ENCODE results near the gene ORC5.
"Not testable (repeated sequence)": the region's sequence is repeated elsewhere in the genome, so short reads cannot be mapped to it uniquely, and the experiment has no call there.

Gene ORC5

GRCh38 chr7:104179178-104179577, 28.6 kb downstream of the ORC5 start:
- Histone ChIP-seq H3K9me3 (ENCODE audit: insufficient read depth, low read depth, low read length) (peaks cover 11% of the 10 kb centered on the region; the same call in 1 of the 2 replicates), H3K4me1 (ENCODE audit: insufficient read depth, low read length, poor library complexity, severe bottlenecking) (no peaks in the 10 kb centered on the region), H3K9me2 (replicated peaks; ENCODE audit: low read depth, low read length) (no peaks in the 10 kb centered on the region), H3K79me2 (ENCODE audit: insufficient read depth, low read length) (no peaks in the 10 kb centered on the region), H3K9ac (ENCODE audit: low read depth, low read length, poor library complexity, severe bottlenecking) (no peak overlapping the region), H3K27me3 (ENCODE audit: insufficient read depth, low read length, poor library complexity, severe bottlenecking) (peaks cover 6% of the 10 kb centered on the region), H3K36me3 (ENCODE audit: insufficient read depth, low read length) (peaks cover 49% of the 10 kb centered on the region), H3K4me3 (ENCODE audit: low read length, poor library complexity, severe bottlenecking) (no peak overlapping the region), H2AFZ (ENCODE audit: low read length) (no peak overlapping the region), H3F3A (ENCODE audit: low read depth) (no peaks in the 10 kb centered on the region), H3K4me2 (ENCODE audit: low read depth, low read length, poor library complexity, severe bottlenecking) (no peak overlapping the region), H4K20me1 (ENCODE audit: insufficient read depth, low read length, poor library complexity, severe bottlenecking) (no peaks in the 10 kb centered on the region)
- no peak for TF ChIP-seq CTCF (conservative IDR thresholded peaks at IDR 0.05; ENCODE audit: low read length)

GRCh38 chr7:104177565-104178083, 30.2 kb downstream of the ORC5 start:
- not testable (repeated sequence) for H3K27me3 ChIP-seq (ENCODE audit: insufficient read depth, low read length, poor library complexity, severe bottlenecking); H3F3A ChIP-seq (ENCODE audit: low read depth); H3K9ac ChIP-seq (ENCODE audit: low read depth, low read length, poor library complexity, severe bottlenecking); H4K20me1 ChIP-seq (ENCODE audit: insufficient read depth, low read length, poor library complexity, severe bottlenecking); H3K9me2 ChIP-seq (replicated peaks; ENCODE audit: low read depth, low read length); H3K79me2 ChIP-seq (ENCODE audit: insufficient read depth, low read length); H2AFZ ChIP-seq (ENCODE audit: low read length); H3K4me3 ChIP-seq (ENCODE audit: low read length, poor library complexity, severe bottlenecking); H3K4me2 ChIP-seq (ENCODE audit: low read depth, low read length, poor library complexity, severe bottlenecking); H3K4me1 ChIP-seq (ENCODE audit: insufficient read depth, low read length, poor library complexity, severe bottlenecking)
- H3K36me3 ChIP-seq (ENCODE audit: insufficient read depth, low read length), result peaks cover 37% of the 10 kb centered on the region
- peaks cover 11% of the 10 kb centered on the region; the same call in 1 of the 2 replicates for H3K9me3 ChIP-seq (ENCODE audit: insufficient read depth, low read depth, low read length)

- Histone ChIP-seq H4K20me1 (ENCODE audit: insufficient read depth, low read length, poor library complexity, severe bottlenecking) (no peaks in the 10 kb centered on the region), H3K36me3 (ENCODE audit: insufficient read depth, low read length) (peaks cover 27% of the 10 kb centered on the region), H3K9ac (ENCODE audit: low read depth, low read length, poor library complexity, severe bottlenecking) (no peak overlapping the region), H3K4me3 (ENCODE audit: low read length, poor library complexity, severe bottlenecking) (no peak overlapping the region), H3K27me3 (ENCODE audit: insufficient read depth, low read length, poor library complexity, severe bottlenecking) (peaks cover 6% of the 10 kb centered on the region), H3K79me2 (ENCODE audit: insufficient read depth, low read length) (no peaks in the 10 kb centered on the region), H3K4me1 (ENCODE audit: insufficient read depth, low read length, poor library complexity, severe bottlenecking) (no peaks in the 10 kb centered on the region), H3K9me3 (ENCODE audit: insufficient read depth, low read depth, low read length) (peaks cover 11% of the 10 kb centered on the region; the same call in 1 of the 2 replicates), H3K4me2 (ENCODE audit: low read depth, low read length, poor library complexity, severe bottlenecking) (no peak overlapping the region), H3K9me2 (replicated peaks; ENCODE audit: low read depth, low read length) (no peaks in the 10 kb centered on the region), H3F3A (ENCODE audit: low read depth) (no peaks in the 10 kb centered on the region), H2AFZ (ENCODE audit: low read length) (no peak overlapping the region)
- no peak for TF ChIP-seq CTCF (conservative IDR thresholded peaks at IDR 0.05; ENCODE audit: low read length)
- TF ChIP-seq EZH2phosphoT487 (IDR thresholded peaks at IDR 0.05; ENCODE audit: borderline replicate concordance), result no peak
Observed at GRCh38 chr7:104176332-104176731, 31.5 kb downstream of the ORC5 start.

- no peaks in the 10 kb centered on the region for H3K9me2 ChIP-seq (replicated peaks; ENCODE audit: low read depth, low read length)
- H3K36me3 ChIP-seq (ENCODE audit: insufficient read depth, low read length), result peaks cover 22% of the 10 kb centered on the region
- no peaks in the 10 kb centered on the region for H3K4me1 ChIP-seq (ENCODE audit: insufficient read depth, low read length, poor library complexity, severe bottlenecking)
- no peaks in the 10 kb centered on the region for H3F3A ChIP-seq (ENCODE audit: low read depth)
- TF ChIP-seq CTCF (conservative IDR thresholded peaks at IDR 0.05; ENCODE audit: low read length), result no peak
- TF ChIP-seq EZH2phosphoT487 (IDR thresholded peaks at IDR 0.05; ENCODE audit: borderline replicate concordance), result no peak
- peaks cover 6% of the 10 kb centered on the region for H3K27me3 ChIP-seq (ENCODE audit: insufficient read depth, low read length, poor library complexity, severe bottlenecking)
- H4K20me1 ChIP-seq (ENCODE audit: insufficient read depth, low read length, poor library complexity, severe bottlenecking), result no peaks in the 10 kb centered on the region
- peaks cover 11% of the 10 kb centered on the region; the same call in 1 of the 2 replicates for H3K9me3 ChIP-seq (ENCODE audit: insufficient read depth, low read depth, low read length)
- no peak overlapping the region for H3K4me3 ChIP-seq (ENCODE audit: low read length, poor library complexity, severe bottlenecking)
- H3K9ac ChIP-seq (ENCODE audit: low read depth, low read length, poor library complexity, severe bottlenecking), result no peak overlapping the region
- no peaks in the 10 kb centered on the region for H3K79me2 ChIP-seq (ENCODE audit: insufficient read depth, low read length)
- no peak overlapping the region for H3K4me2 ChIP-seq (ENCODE audit: low read depth, low read length, poor library complexity, severe bottlenecking)
- no peak overlapping the region for H2AFZ ChIP-seq (ENCODE audit: low read length)
Observed at GRCh38 chr7:104175361-104175984, 32.3 kb downstream of the ORC5 start.
